NCI-H82 treated with DMSO at 0.1 percent for 48 hours (cell line): ENCODE measurements around the gene VNN1.
"Not testable (repeated sequence)": the region's sequence is repeated elsewhere in the genome, so short reads cannot be mapped to it uniquely, and the experiment has no call there.

Source experiments
- DNase-seq: peaks from one replicate; lab custom pipeline; 2025; ENCODE audit not compliant: unreplicated experiment; lab: John Stamatoyannopoulos, UW

Gene VNN1

GRCh38 chr6:132725947-132726607, 12.2 kb upstream of the VNN1 start:
- no peak for DNase-seq

- no peak for DNase-seq
Measured at GRCh38 chr6:132725471-132725870, 11.6 kb upstream of the VNN1 start.

GRCh38 chr6:132719736-132720448, 6.0 kb upstream of the VNN1 start:
- no peak for DNase-seq

DNA sequence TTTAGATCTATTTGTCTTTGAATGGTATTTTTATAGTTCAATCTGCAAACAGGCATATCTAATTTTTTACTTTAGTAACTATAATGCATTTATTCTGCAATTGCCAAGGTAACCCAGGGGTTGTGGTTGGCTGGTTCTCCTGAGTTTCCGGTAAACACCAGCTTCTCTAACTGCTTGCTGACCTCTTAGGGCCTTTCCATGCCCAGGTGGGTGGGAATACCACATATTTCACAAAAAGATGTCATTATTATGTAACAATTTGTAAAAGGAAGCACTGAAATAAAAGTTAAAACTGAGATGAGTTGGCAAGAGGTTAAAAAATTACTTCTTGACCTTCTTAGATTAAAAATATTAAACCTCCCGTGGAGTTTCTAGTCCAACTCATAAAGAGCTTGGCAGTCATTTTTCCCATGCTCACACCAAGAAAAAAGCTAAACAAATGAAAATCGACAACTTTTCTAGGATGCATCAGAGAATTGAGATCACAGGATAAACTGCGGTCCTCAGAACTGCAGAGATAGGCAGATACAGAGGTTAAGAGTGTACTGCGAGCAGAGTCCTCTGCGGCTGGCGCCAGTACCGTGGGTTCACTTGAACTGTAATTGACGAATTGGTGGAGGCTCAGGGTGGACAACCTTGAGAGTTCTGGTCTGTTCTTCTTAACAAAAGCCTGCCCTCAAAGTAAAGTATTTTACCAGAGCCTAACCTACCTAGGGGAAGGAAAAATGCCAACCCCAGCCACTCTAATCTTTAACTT, 2.2 kb upstream of the VNN1 start:
- no peak for DNase-seq

GRCh38 chr6:132715204-132715603, 1.3 kb upstream of the VNN1 start:
- DNase-seq, result no peak

DNA sequence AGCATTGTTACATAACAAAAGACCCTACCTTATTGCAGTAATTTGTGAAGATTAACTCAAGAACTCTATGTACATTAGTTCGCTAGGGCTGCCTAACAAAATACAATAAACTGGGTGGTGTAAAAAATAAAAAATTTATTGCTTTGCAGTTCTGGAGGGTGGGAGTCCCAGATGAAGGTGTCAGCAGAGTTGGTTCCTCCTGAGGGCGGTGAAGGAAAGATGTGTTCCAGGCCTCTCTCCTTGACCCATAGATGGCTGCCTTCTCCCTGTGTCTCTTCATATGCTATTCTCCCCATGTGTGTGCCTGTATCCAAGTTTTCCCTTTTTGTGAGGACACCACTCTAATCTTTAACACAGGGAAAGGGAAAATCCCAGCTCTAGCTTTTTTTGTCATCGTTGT, 305 bp upstream of the VNN1 start:
- no peak for DNase-seq

DNA sequence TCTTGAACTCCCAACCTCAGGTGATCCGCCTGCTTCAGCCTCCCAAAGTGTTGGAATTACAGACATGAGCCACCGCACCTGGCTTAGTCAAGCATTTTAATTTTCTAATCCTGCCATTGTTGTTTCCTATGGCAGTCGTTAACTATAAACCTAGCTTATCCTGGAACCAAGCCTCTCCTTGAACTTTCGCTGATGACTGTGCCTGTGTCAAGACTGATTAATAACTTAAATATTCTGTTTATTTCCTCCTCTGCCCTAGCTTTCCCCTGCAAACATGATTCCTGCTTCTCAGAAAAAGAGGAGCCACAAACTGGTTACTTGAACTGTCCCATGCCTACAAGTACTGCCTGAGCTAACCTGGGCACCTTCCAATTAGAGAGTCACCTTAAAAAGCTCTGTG, 1.5 kb downstream of the VNN1 start:
- no peak for DNase-seq

- no peak for DNase-seq
Measured at GRCh38 chr6:132708771-132709170, 5.1 kb downstream of the VNN1 start.

GRCh38 chr6:132708002-132708401, 5.9 kb downstream of the VNN1 start:
- DNase-seq, result no peak

DNA sequence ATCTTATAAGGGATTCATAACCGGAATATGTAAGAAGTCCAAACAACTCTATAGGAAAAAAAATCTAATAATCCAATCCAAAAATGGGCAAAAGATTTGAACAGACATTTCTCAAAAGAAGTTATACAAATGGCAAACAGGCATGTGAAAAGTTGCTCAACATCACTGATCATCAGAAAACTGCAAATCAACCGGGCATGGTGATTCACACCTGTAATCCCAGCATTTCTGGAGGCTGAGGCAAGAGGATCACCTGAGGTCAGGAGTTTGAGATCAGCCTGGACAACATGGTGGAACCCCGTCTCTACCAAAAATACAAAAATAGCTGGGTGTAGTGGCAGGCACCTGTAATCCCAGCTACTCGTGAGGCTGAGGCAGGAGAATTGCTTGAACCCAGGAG, 7.1 kb downstream of the VNN1 start:
- not testable (repeated sequence) for DNase-seq

DNA sequence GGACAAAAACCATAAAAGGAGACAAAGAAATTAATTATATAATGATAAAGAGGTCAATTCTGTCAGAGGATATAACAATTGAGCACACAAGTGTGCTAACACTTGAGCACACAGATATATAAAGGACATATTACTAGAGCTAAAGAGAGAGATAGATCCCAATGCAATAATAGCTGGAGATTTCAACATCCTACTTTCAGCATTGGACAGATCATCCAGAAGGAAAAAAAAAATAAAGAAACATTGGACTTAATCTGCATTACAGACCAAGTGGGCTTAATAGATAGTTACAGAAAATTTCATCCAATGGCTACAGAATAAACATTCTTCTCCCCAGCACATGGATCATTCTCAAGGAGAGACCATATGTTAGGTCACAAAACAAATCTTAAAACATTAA, 9.9 kb downstream of the VNN1 start:
- DNase-seq, result no peak

- DNase-seq, result no peak
Measured at GRCh38 chr6:132698608-132699007, 15.2 kb downstream of the VNN1 start.

GRCh38 chr6:132695773-132696172, 18.1 kb downstream of the VNN1 start:
- no peak for DNase-seq

- DNase-seq, result no peak
Measured at GRCh38 chr6:132693478-132693877, 20.4 kb downstream of the VNN1 start.

GRCh38 chr6:132690678-132691077, 23.2 kb downstream of the VNN1 start:
- no peak for DNase-seq

DNA sequence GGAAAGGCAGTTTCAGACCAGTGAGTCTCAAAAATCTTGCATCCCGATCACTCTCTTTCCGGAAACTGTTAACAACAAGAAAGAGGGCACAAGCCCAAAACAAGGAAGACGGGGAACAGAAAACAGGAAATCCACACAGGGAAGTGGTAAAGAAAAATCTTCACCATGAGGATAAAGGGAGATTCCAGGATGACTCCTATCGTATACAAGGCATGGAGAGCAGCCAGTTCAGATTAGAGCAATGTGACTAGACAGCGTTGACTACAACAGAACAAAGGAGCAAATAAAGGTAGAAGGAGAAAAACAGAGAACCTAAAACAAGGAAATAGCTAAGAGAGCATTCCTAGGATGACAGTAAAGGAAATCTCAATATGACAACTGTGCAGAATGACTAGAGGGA, 26.5 kb downstream of the VNN1 start:
- DNase-seq, result no peak

DNA sequence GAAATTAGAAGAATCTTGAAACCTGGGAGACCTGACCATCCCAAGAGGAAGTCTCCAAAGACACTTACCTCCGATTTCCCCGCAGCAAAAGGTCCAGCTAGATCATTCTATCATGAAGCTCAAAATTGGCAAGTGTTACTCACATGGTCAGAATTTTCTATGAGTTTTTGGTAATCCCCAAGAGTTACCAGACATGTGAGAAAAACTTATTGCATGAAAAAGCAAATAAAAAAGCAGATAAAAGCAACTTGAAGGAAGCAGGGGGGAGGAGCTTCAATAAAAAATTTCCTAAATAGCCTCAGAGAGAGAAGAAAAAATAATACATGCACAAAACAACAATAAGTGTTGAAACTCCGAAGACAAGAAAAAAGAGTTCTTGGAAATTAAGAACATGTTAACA, 27.3 kb downstream of the VNN1 start:
- no peak for DNase-seq

DNA sequence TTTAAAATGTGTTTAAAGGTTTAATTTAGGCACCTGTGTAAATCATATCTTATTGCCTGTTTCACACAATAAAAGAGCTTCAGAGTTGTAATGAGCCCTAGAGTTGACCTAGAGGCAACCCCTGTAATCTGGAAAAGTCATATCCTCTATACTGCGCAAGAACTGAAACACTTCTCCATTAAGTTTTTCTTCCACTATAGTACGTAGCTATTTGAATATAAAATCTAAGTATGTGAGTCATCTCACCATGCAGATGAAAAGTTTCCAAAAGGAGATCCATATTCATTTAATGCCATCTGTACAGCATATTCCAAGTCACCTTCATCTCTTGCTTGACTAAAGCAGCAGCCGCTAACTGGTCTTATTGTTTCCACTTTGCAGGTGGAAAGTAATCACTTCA, 28.8 kb downstream of the VNN1 start:
- DNase-seq, result no peak

DNA sequence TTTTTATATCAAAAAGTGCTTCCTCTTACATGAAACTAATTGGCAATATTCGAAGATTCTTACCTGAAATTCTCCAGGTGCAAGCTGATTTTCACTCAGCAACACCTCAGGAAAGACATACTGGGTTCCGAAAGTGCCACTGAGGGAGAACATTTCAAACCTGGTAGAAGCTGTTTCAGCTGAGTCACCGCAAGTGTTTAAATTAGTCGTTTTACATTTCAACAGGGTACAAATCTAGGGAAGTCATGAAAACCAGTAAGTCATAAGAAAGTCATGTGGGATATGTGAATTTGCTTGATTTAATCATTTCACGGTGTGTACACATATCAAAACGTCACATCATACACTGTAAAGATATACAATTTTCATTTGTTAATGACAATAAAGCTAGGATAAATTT, 29.6 kb downstream of the VNN1 start:
- DNase-seq, result no peak

- DNase-seq, result no peak
Measured at GRCh38 chr6:132683543-132683942, 30.3 kb downstream of the VNN1 start.

DNA sequence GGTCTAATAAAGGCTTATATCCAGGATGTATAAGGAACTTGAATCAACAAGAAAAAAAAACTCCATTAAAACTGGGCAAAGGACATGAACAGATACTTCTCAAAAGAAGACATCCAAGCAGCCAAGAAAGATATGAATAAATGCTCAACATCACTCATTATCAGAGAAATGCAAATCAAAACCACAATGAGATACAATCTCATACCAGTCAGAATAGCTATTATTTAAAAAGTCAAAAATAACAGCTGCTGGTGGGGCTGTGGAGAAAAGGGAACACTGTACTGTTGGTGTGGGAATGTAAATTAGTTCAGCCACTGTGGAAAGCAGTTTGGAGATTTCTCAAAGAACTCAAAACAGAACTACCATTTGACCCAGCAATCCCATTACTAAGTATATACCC, 34.8 kb downstream of the VNN1 start:
- not testable (repeated sequence) for DNase-seq

- no peak for DNase-seq
Measured at GRCh38 chr6:132675749-132676148, 38.1 kb downstream of the VNN1 start.
